Measurements from ENCODE around the gene VAC14. TPM values are rescaled to one million over a fixed set of nuclear protein-coding genes. Genes with fewer than 3 reads are reported as not detected.

Gene VAC14
- total RNA-seq, 1 donor from 2014 or later, result 16.1 TPM

GRCh38 chr16:70777973-70778406 is 23.0 kb downstream of the VAC14 start:
- H3K9me3 ChIP-seq (ENCODE audit: low read depth), result no peaks in the 10 kb centered on the region
- H3K4me2 ChIP-seq, result no peak overlapping the region
- H3K27ac Mint-ChIP-seq, result no peak overlapping the region
- H3K4me3 Mint-ChIP-seq, result no peak overlapping the region
- H3F3A ChIP-seq (ENCODE audit: low read depth), result peaks cover 15% of the 10 kb centered on the region
- no peaks in the 10 kb centered on the region for H3K79me2 ChIP-seq (ENCODE audit: low read depth)
- H3K4me1 ChIP-seq, result peaks cover 3% of the 10 kb centered on the region
- no peaks in the 10 kb centered on the region for H3K36me3 ChIP-seq
- peaks cover 6% of the 10 kb centered on the region for H3K27me3 Mint-ChIP-seq (ENCODE audit: insufficient read depth, low read depth)
- no peak overlapping the region for H3K9ac ChIP-seq
- TF ChIP-seq EZH2phosphoT487 (IDR thresholded peaks at IDR 0.05), result no peak
- no peak for TF ChIP-seq CTCF (IDR thresholded peaks at IDR 0.05)
- TF ChIP-seq EZH2 (IDR thresholded peaks at IDR 0.05), result no peak
- H3K36me3 Mint-ChIP-seq, result peaks cover 14% of the 10 kb centered on the region
- peaks cover 6% of the 10 kb centered on the region for H4K20me1 ChIP-seq (ENCODE audit: low read depth)
- peaks cover 8% of the 10 kb centered on the region for H3K4me1 Mint-ChIP-seq
- H3K27ac ChIP-seq, result no peak overlapping the region
- no peaks in the 10 kb centered on the region for H3K27me3 ChIP-seq
- no peak overlapping the region for H3K4me3 ChIP-seq
- H2AFZ ChIP-seq (replicated peaks), result no peak overlapping the region
- DNase-seq (ENCODE audit: low spot score), result no peak
- H3K9me3 Mint-ChIP-seq, result peaks cover 2% of the 10 kb centered on the region

GRCh38 chr16:70777496-70777895 is 23.5 kb downstream of the VAC14 start:
- H3K27me3 Mint-ChIP-seq (ENCODE audit: insufficient read depth, low read depth), result peaks cover 6% of the 10 kb centered on the region
- peaks cover 8% of the 10 kb centered on the region for H3K4me1 Mint-ChIP-seq
- Histone ChIP-seq H3K27ac (no peak overlapping the region), H3K4me1 (peaks cover 3% of the 10 kb centered on the region), H3K36me3 (no peaks in the 10 kb centered on the region), H3F3A (ENCODE audit: low read depth) (peaks cover 15% of the 10 kb centered on the region), H3K79me2 (ENCODE audit: low read depth) (no peaks in the 10 kb centered on the region), H3K9me3 (ENCODE audit: low read depth) (no peaks in the 10 kb centered on the region), H4K20me1 (ENCODE audit: low read depth) (peaks cover 6% of the 10 kb centered on the region), H2AFZ (replicated peaks) (no peak overlapping the region), H3K4me2 (no peak overlapping the region), H3K4me3 (no peak overlapping the region), H3K9ac (no peak overlapping the region), H3K27me3 (no peaks in the 10 kb centered on the region)
- H3K27ac Mint-ChIP-seq, result no peak overlapping the region
- TF ChIP-seq EZH2phosphoT487 (IDR thresholded peaks at IDR 0.05) (no peak), CTCF (IDR thresholded peaks at IDR 0.05) (no peak), EZH2 (IDR thresholded peaks at IDR 0.05) (no peak)
- H3K36me3 Mint-ChIP-seq, result peaks cover 17% of the 10 kb centered on the region
- DNase-seq (ENCODE audit: low spot score), result no peak
- H3K9me3 Mint-ChIP-seq, result peaks cover 2% of the 10 kb centered on the region
- no peak overlapping the region for H3K4me3 Mint-ChIP-seq

- Histone ChIP-seq H3K4me1 (peaks cover 3% of the 10 kb centered on the region), H3K9ac (no peak overlapping the region), H3K27me3 (no peaks in the 10 kb centered on the region), H3K4me2 (no peak overlapping the region), H3K9me3 (ENCODE audit: low read depth) (no peaks in the 10 kb centered on the region), H3K36me3 (no peaks in the 10 kb centered on the region), H4K20me1 (ENCODE audit: low read depth) (peaks cover 12% of the 10 kb centered on the region), H3F3A (ENCODE audit: low read depth) (peaks cover 15% of the 10 kb centered on the region), H3K27ac (no peak overlapping the region), H3K79me2 (ENCODE audit: low read depth) (no peaks in the 10 kb centered on the region), H2AFZ (replicated peaks) (no peak overlapping the region), H3K4me3 (no peak overlapping the region)
- H3K9me3 Mint-ChIP-seq, result peaks cover 2% of the 10 kb centered on the region
- no peak for DNase-seq (ENCODE audit: low spot score)
- peaks cover 9% of the 10 kb centered on the region for H3K36me3 Mint-ChIP-seq
- peaks cover 11% of the 10 kb centered on the region for H3K4me1 Mint-ChIP-seq
- TF ChIP-seq EZH2phosphoT487 (IDR thresholded peaks at IDR 0.05), result no peak
- TF ChIP-seq CTCF (IDR thresholded peaks at IDR 0.05), result no peak
- no peak for TF ChIP-seq EZH2 (IDR thresholded peaks at IDR 0.05)
- no peak overlapping the region for H3K27ac Mint-ChIP-seq
- no peak overlapping the region for H3K4me3 Mint-ChIP-seq
- peaks cover 6% of the 10 kb centered on the region for H3K27me3 Mint-ChIP-seq (ENCODE audit: insufficient read depth, low read depth)
Measured at GRCh38 chr16:70775399-70775798, 25.6 kb downstream of the VAC14 start.
